Fibroblast of lung (primary cell): ENCODE results near the gene SCUBE3.

ENCODE experiments used
- CTCF ChIP-seq, 2 donors: IDR thresholded peaks in 1 of 2; conservative IDR thresholded peaks in 1 of 2; 1 replicate in 1 of 2; 2 replicates in 1 of 2; pipeline ENCODE4 v1.5.1; 2011 to 2012; ENCODE audit warnings: low read length in 2 of 2, control low read depth in 1 of 2, inconsistent platforms in 1 of 2, low read depth in 1 of 2, mild to moderate bottlenecking in 1 of 2
- EZH2 ChIP-seq: IDR thresholded peaks from 2 replicates; pipeline ENCODE4 v1.5.1; 2012; ENCODE audit warnings: low read length, control low read depth, mild to moderate bottlenecking; ENCODE audit errors: missing control alignments

GRCh38 chr6:35247642-35248231, 34.0 kb downstream of the SCUBE3 start:
- TF ChIP-seq CTCF (conservative IDR thresholded peaks at IDR 0.05 in 1 of 2, IDR thresholded peaks at IDR 0.05 in 1 of 2; ENCODE audit: low read depth in 1 of 2, low read length in 2 of 2) (no peak), EZH2 (no peak)
